Iris pigment epithelial cell (primary cell): ENCODE results near the gene PPFIBP1.

Experiments used
- DNase-seq: peaks from one replicate; pipeline ENCODE4 v3.0.0-alpha.2; 2011; ENCODE audit warnings: low read depth

Gene PPFIBP1

DNA sequence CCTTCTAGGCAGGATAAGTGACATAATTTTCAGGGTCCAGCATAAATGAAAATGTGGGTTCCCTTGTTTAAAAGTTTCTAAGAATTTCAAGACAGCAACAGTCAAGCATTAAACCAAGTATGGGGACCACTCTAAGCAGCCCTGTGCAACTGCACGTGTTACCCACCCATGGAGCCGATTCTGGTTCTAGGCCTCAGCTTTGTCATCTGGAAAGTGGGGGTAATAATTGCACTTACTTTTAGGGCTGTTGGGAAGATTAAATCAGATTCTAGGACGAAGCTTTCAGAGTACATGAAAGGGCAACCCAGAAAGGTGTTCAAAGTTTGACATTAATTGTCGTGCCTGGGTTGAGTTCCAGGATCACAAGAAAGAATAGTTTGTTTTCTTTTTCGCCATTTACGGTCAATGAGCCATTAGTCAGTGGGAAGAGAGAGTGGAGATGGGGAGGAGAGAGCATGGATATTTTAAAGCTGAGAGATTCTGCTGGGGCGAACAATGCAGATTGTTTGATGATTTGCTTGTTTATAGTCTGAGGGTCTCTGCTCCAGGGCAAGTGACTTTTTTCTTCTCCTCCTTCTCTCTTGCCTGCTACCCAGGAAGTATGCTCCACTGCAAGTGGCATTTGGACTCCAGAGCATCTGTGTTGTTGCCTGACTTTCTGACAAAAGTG lies 10.7 kb upstream of the PPFIBP1 start:
- DNase-seq: no peak

GRCh38 chr12:27515671-27516070 lies 8.3 kb upstream of the PPFIBP1 start:
- DNase-seq: no peak

DNA sequence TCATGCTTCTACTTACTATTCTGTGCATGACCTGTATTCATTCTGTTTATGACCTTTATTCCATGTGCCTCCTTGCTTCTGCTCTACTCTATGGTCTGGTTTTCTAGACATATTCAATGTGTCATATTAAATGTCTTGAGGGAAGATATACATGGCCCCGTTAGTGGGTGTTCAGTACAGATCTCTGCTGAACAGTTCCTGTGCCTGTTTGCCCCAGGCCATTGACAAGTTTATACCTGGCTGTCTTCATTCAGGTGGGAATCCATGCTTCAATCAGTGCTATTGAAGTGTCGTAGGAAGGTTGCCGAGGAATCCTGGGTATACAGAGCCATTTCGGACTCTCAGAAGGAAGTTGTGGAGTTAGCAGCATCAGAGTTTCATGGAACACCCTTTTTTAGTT lies 7.4 kb upstream of the PPFIBP1 start:
- no peak for DNase-seq

DNA sequence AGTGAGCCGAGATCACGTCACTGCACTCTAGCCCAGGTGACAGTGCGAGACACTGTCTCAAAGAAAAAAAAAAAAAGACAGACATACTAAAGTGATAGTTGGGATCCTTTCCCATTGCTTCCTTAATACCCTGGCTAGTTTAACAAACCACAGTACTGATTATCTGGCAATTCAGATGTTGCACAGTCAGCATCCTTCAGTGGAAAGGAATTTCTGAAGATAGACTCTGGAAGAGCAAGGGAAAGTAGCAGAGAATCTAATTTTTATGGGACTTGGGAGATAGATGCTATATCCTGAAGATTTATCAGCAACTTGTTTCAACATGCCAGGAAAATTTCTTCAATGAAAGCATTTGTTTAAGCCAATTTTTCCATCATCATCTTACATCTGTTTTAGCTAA lies 6.5 kb upstream of the PPFIBP1 start:
- no peak for DNase-seq

DNA sequence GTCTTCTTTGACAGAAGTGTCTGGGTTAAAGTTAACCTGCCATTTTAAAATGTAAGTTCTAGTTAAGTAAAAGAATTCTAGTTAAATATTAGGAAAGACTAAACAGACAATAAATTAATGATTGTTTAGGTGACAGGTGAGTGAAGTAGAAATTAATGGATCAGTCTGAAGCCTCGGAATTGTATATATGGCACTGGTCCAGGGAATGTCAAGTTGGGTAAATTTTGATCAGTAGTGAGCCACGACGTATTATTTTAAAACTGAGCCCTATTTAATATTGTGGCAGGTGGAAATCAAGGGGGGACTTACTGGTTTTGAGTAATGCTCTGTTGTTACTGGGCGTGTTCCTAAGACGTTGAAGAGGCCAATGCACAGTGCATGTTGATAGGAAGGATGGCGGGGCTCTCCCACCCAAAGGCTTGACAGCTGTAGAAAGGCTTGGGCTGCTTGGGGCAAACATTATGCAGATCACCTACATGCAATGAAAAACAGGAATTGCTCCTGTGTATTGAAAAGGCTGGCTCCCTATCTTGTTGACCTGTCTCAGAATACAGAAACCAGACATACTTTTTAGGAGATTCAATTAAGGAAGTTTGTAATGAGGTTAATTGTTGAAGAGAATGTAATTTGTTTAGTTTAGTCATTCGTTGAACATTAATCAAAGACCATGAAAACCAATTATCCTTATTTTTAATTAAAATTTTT lies 5.9 kb upstream of the PPFIBP1 start:
- DNase-seq: no peak

DNA sequence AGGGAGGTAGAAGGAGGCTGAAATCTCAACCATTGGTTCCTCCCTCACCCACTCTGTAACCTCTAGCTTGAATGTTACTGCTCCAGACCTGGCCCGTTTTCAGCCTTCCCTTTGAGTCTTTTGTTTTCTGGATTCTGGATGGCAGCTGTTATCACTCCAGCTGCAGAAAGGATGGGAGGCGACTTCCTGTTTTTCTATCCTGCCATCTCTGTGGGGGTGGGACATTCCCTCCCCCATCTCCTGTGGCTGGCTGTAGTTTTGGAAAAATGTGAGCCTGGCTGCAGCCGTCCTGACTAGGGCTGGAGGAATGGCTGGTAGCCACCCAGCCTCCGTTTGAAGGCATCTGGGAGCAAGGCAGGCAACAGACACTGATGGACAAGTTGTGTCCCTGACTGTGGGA lies 2.9 kb upstream of the PPFIBP1 start:
- DNase-seq: no peak

DNA sequence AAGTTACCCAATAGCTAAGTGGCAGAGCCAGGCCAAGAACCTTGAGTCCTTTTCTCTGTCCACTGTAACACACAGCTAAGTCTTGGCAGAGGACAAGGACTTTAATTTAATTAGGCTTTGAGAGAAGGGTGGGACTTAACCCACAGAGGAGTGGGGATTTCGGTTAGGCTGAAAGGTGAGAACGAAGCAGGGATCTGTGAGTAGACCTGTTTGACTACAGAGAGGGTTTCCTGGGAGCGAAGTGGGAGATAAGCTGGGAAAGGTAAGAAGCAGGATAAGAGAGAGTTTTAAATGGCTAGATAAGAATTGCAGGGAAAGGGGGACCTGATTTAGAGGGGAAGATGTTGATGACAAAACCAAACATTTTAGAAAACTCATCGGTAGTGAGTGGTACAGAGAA lies 2.0 kb upstream of the PPFIBP1 start:
- no peak for DNase-seq

DNA sequence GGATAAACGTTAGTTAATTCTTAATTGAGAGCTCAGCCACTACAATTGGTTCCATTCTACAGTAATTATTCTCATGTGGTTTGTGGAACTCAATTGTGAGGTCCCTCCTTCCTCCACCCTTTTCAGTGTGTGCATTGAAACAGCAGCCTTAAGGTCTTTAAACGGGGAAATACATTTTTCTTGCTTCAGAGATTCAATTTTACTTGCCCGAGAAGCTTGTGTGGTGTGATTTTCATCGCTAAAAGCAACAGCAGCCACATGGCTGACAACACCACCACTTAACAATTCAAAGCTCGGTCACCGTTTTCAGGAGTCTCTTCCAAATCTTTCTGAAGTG lies 733 bp upstream of the PPFIBP1 start:
- peak; percentile 36 for DNase-seq

DNA sequence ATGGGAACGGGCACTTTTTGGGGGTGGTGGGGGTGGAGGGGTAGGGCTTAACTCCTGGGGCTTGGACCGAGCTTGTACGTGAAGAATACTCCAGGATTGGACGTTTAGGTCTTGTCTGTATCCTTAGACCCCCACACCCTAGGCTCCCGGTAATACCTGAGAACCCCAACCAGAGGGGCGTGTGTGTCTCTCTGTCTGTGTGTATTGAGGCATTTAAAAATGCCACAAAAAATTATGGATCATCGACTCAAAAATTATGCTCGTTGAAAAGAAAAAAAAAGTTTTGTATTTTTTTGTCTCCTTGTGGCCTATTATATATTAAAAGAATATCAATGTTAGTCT lies 459 bp downstream of the PPFIBP1 start:
- no peak for DNase-seq

GRCh38 chr12:27524839-27525753 lies 1.1 kb downstream of the PPFIBP1 start:
- peak; percentile 56 for DNase-seq

GRCh38 chr12:27527512-27527911 lies 3.5 kb downstream of the PPFIBP1 start:
- no peak for DNase-seq

DNA sequence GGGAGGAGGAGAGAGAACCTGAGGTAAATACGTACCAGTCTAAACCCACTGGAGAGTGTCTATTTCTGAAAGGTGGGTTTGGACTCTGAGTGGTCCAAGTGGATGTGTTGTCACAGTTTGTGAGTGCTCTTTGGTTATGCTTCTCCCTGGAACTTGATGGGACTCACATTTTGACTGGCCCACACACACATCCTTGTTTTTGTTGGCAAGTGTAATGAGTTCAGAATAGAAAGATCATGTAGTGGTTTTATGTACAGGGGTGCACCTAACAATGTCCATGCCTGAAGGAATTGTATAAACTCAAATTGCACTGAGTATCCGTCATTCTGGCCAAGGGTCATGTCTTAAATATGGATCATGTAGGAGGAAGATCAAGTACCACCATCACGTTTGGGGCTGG lies 4.8 kb downstream of the PPFIBP1 start:
- DNase-seq: no peak

DNA sequence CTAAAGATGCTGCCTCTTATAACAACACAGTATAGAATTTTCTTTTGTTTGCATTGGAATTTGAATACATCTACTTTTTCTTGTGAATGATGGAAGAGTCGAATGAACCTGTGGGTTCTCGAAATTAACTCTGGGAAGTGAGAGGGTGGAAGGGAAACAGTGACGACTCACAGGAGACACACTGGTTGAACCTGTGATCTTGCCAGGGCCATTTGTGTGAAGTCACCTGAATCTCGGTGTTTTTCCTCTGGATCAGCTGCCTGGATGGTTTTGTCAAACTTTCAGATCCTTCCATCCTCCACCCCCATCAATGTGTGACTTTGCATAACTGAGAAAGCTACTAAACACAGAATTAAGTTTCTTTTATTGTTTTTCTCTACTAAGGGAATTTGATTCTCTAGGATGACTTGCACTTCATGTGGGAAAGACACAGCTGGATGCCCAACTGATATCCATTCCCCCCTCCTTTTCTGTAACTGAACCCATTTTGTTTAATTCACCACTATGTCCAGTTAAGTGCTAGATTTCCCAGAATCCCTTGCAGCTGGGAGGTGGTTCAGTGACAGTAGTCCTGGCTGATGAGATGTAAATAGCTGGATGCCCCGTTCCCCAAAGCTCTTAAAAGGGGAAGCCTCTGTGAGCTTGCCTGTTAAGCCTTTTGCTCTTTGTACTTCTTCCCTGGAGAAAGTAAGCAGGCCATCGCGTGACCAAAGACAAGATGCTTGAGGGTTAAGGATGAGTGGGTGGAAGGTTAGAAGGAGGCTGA lies 6.3 kb downstream of the PPFIBP1 start:
- DNase-seq: no peak

- DNase-seq: no peak
Measured at GRCh38 chr12:27531896-27532295, 7.9 kb downstream of the PPFIBP1 start.

DNA sequence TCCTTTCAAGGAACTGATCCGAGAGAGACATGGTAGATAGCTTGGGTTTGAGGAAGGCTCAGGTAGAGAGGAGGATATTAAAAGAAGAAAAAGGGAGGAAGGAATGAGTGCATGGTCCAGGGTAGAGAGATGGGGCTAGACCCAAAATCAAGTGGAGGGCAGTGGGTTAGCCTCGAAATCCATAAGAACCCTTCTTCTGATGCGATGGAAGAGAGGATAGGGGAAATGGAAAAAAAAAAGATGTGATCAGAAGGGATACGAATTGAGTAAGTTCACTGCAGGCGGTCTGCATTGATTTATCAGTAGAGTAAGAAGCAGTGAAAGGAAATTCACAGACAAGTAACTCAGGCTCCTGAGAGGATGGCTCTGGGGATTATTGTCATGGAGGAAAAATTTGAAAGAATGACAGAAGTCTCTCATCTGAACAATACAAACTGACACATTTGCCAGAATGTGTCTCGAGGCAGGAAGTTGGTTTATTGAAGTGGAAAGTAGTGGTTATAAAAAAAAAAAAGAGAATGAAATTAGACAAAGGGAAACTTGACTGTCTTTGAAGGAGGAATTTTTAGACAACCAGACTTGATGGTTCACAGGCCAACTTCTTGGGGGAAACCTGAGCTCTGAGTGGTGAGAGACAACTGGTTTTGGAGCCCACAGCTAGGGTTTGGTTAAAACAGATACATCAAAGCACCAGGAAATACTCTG lies 10.2 kb downstream of the PPFIBP1 start:
- DNase-seq: no peak

GRCh38 chr12:27534765-27535161 lies 10.8 kb downstream of the PPFIBP1 start:
- DNase-seq: no peak

DNA sequence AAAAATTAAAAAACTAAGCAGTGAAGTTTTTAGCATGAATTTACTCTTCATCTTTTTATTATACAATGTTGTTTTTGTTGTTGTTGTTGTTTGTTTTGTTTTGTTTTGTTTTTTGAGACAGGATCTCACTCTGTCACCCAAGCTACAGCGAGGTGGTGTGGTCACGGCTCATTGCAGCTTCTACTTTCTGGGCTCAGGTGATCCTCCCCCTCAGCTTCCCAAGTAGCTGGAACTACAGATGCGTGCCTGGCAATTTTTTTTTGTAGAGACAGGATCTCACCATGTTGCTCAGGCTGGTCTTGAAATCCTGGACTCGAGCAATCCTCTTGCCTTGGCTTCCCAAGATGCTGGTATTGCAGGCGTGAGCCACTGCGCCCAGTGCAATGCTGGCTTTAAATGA lies 11.3 kb downstream of the PPFIBP1 start:
- no peak for DNase-seq

- no peak for DNase-seq
Measured at GRCh38 chr12:27537855-27538675, 14.1 kb downstream of the PPFIBP1 start.

- peak; percentile 75 for DNase-seq
Measured at GRCh38 chr12:27539191-27539631, 15.2 kb downstream of the PPFIBP1 start.

GRCh38 chr12:27541031-27541719 lies 17.2 kb downstream of the PPFIBP1 start:
- DNase-seq: no peak
